Osteocyte (in vitro differentiated cells): ENCODE data around the gene TJP2. TPM values are rescaled to one million over a fixed set of nuclear protein-coding genes. Genes with fewer than 3 reads are reported as not detected.

Experiments
- DNase-seq: peaks from one replicate; pipeline ENCODE4 v3.0.0; 2021; ENCODE audit warnings: mixed read lengths; ENCODE audit not compliant: unreplicated experiment; ENCODE audit errors: extremely low spot score
- H3K27ac Mint-ChIP-seq: one replicate; pipeline ENCODE4 v1.8.0; 2021; ENCODE audit warnings: mild to moderate bottlenecking, mixed read lengths; ENCODE audit not compliant: unreplicated experiment
- H3K27me3 Mint-ChIP-seq: one replicate; pipeline ENCODE4 v1.8.0; 2021; ENCODE audit warnings: mixed read lengths; ENCODE audit not compliant: unreplicated experiment
- H3K36me3 Mint-ChIP-seq: one replicate; pipeline ENCODE4 v1.8.0; 2021; ENCODE audit warnings: mixed read lengths; ENCODE audit not compliant: unreplicated experiment
- H3K4me1 Mint-ChIP-seq: one replicate; pipeline ENCODE4 v1.8.0; 2021; ENCODE audit warnings: mixed read lengths; ENCODE audit not compliant: unreplicated experiment
- H3K4me3 Mint-ChIP-seq: one replicate; pipeline ENCODE4 v1.8.0; 2021; ENCODE audit warnings: mild to moderate bottlenecking, moderate library complexity, mixed read lengths; ENCODE audit not compliant: unreplicated experiment
- H3K9me3 Mint-ChIP-seq: one replicate; pipeline ENCODE4 v1.8.0; 2021; ENCODE audit warnings: mixed read lengths; ENCODE audit not compliant: unreplicated experiment
- total RNA-seq: library from RNA; stranded (reverse); gene quantifications from 2 replicates; pipeline ENCODE4 v1.2.1, GENCODE V29; 2021
- TF ChIP-seq, protein P1 (sequence below): fragments of 200-600 bp; sonication (generic); IDR thresholded peaks from 2 replicates; pipeline ENCODE4 v1.5.0; 2021; ENCODE audit warnings: antibody characterized with exemption, mild to moderate bottlenecking, moderate library complexity

Gene TJP2
- total RNA-seq, 1 donor from 2014 or later: 42.7 TPM

DNA sequence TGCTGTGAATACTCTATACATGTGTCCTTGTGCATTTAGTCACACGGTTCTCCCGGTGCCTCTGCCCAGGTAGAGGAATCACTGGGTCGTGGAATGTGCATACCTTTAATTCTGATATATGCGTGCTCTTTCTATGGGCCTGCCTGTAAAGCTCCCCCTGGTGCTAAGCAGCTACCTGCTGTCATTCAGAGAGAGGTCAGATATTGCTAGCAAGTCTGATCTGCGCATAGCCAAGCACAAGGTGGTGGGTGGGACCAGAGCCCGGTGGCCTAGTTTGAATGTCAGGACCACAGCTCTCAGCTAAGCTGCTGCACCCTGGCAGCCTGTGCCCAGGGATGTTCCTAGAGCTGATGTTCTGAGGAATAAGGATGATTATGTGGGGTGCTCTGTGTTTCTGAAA is 33.4 kb downstream of the TJP2 start:
- no peak overlapping the region for H3K4me3 Mint-ChIP-seq
- no peak for DNase-seq
- no peaks in the 10 kb centered on the region for H3K9me3 Mint-ChIP-seq
- H3K4me1 Mint-ChIP-seq: peaks cover 15% of the 10 kb centered on the region
- H3K27ac Mint-ChIP-seq: no peak overlapping the region
- H3K36me3 Mint-ChIP-seq: no peaks in the 10 kb centered on the region
- H3K27me3 Mint-ChIP-seq: no peaks in the 10 kb centered on the region
- TF ChIP-seq, protein P1, sequence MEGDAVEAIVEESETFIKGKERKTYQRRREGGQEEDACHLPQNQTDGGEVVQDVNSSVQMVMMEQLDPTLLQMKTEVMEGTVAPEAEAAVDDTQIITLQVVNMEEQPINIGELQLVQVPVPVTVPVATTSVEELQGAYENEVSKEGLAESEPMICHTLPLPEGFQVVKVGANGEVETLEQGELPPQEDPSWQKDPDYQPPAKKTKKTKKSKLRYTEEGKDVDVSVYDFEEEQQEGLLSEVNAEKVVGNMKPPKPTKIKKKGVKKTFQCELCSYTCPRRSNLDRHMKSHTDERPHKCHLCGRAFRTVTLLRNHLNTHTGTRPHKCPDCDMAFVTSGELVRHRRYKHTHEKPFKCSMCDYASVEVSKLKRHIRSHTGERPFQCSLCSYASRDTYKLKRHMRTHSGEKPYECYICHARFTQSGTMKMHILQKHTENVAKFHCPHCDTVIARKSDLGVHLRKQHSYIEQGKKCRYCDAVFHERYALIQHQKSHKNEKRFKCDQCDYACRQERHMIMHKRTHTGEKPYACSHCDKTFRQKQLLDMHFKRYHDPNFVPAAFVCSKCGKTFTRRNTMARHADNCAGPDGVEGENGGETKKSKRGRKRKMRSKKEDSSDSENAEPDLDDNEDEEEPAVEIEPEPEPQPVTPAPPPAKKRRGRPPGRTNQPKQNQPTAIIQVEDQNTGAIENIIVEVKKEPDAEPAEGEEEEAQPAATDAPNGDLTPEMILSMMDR: no peak

DNA sequence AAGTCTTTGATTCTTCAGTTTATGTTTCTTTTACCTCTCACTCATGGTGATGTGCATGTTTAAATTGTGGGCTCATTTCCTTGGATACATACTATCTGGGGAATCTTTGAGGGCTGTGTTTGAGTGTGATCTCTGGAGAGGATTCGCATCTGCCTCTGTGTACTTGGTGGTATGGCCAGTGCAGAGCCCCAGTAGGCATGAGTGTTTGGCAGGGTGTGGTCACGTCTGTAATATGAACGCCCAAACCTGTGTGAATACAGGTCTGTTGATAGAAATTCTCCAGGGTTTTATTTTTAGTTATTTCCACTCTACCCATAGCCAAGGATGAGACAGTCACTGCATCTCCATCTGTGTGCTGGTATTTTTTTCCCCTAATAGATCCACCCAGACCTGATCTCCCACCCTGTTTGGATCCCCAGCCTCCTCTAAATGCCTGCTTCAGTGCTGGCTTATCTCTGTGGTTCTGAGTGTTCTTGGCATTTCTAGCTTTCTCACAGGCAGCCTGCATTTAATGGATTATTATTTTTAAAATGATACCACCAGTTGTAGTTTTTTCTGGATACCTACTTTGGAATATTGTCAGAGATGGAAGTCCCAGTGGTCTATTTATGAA is 37.5 kb downstream of the TJP2 start:
- Mint-ChIP-seq H3K36me3 (no peaks in the 10 kb centered on the region), H3K4me1 (peaks cover 1% of the 10 kb centered on the region), H3K4me3 (no peak overlapping the region), H3K27me3 (no peaks in the 10 kb centered on the region), H3K27ac (no peak overlapping the region), H3K9me3 (no peaks in the 10 kb centered on the region)
- TF ChIP-seq, protein P1: no peak
- no peak for DNase-seq

DNA sequence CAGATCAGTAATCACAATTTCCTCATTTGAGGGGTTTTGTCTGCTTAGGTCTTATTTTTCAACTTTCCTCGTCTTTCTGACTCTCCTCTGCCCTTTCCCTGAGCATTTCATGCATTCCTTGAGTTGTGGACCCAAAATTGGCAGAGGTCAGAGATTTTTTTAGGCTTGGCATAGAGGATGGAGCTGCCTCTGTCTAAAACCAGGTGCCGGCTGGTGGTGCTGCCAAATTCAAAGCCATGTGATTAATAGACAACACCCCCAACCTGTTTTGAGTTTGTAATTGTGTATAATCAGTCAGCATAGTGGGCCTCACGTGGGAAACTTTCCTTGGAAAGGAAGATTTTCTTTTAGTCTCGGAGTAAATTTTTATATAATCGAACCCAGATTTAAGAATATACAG is 39.6 kb downstream of the TJP2 start:
- Mint-ChIP-seq H3K4me3 (no peak overlapping the region), H3K9me3 (no peaks in the 10 kb centered on the region), H3K4me1 (peaks cover under 1% of the 10 kb centered on the region), H3K36me3 (peaks cover 3% of the 10 kb centered on the region), H3K27me3 (no peaks in the 10 kb centered on the region), H3K27ac (no peak overlapping the region)
- DNase-seq: no peak
- TF ChIP-seq, protein P1: no peak

DNA sequence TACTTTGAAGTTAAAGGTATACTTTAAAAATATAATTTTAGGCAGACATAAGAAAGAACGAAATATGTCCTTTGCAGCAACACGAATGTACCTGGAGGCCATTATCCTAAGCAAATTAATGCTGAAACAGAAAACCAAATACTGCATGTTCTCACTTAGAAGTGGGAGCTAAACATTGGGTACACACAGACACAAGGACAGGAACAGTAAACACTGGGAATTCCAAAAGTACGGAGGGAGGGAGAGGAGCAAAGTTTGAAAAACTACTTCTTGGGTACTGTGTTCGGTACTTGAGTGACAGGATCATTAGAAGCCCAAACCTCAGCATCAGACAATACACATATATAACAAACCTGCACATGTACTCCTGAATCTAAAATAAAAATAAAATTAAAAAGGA is 40.9 kb downstream of the TJP2 start:
- DNase-seq: no peak
- no peaks in the 10 kb centered on the region for H3K27me3 Mint-ChIP-seq
- H3K4me1 Mint-ChIP-seq: no peaks in the 10 kb centered on the region
- peaks cover 6% of the 10 kb centered on the region for H3K36me3 Mint-ChIP-seq
- H3K4me3 Mint-ChIP-seq: no peak overlapping the region
- H3K9me3 Mint-ChIP-seq: no peaks in the 10 kb centered on the region
- H3K27ac Mint-ChIP-seq: no peak overlapping the region
- TF ChIP-seq, protein P1: no peak

DNA sequence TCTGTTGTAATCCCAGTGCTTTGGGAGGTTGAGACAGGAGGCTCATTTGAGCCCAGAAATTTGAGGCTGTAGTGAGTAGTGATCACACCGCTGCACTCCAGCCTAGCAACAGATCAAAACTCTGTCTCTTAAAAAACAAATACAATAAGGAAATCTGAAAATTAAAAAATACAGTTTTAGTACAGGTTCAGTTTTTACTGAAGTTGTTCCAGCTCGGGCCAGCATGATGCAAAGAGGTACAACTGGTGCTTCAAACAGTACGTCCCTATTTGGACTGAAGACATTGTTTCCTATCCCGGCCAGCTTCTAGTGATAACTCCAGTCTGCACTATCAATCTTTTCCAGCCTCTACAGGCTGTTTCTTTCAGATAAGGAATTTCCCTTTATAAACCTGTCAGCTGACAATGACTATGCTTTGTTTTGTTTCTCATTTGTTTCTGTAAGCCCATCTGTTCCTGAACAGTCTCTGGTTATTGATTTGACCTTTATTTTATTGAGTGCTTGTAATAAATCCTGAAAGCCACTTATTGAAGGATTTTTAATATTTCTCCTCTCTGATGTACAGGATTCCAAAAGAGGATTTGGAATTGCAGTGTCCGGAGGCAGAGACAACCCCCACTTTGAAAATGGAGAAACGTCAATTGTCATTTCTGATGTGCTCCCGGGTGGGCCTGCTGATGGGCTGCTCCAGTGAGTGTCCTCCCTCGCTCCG is 41.9 kb downstream of the TJP2 start:
- Mint-ChIP-seq H3K4me3 (no peak overlapping the region), H3K36me3 (peaks cover 12% of the 10 kb centered on the region), H3K27me3 (no peaks in the 10 kb centered on the region), H3K4me1 (peaks cover 2% of the 10 kb centered on the region), H3K27ac (no peak overlapping the region), H3K9me3 (no peaks in the 10 kb centered on the region)
- DNase-seq: no peak
- TF ChIP-seq, protein P1: no peak
